ENCODE measurements around the gene WSB1. TPM values are rescaled to one million over a fixed set of nuclear protein-coding genes. Genes with fewer than 3 reads are reported as not detected.

Gene WSB1
- total and polyA plus RNA-seq, 9 of the 15 experiments (the other 6 are each of a cell fraction or from before 2014, with no cell fraction given), result 22.8 to 229 (median 81.1) TPM

- Histone ChIP-seq H4K20me1 (replicated peaks; ENCODE audit: control insufficient read depth, insufficient read depth, low read length) (no peaks in the 10 kb centered on the region), H3K79me2 (ENCODE audit: control insufficient read depth, insufficient read depth, low read length) (no peaks in the 10 kb centered on the region), H3K9me1 (ENCODE audit: control insufficient read depth, insufficient read depth, low read length) (no peaks in the 10 kb centered on the region), H3K27ac (ENCODE audit: extremely low read depth, low read depth, low read length) (no peak overlapping the region), H3K27me3 (ENCODE audit: control insufficient read depth in 2 of 2, insufficient read depth in 2 of 2, low read length in 2 of 2) (no peaks in the 10 kb centered on the region), H2AFZ (ENCODE audit: low read depth, low read length) (no peak overlapping the region), H3K9me3 (replicated peaks; ENCODE audit: control insufficient read depth, insufficient read depth, low read depth, low read length) (no peaks in the 10 kb centered on the region), H3K4me3 (no peak overlapping the region), H3K4me2 (ENCODE audit: insufficient read depth, low read length) (no peak overlapping the region), H3K9ac (ENCODE audit: insufficient read depth in 1 of 2, low read depth in 2 of 2, low read length in 2 of 2) (no peak overlapping the region), H3K4me1 (replicated peaks in 1 of 2; ENCODE audit: control insufficient read depth in 2 of 2, insufficient read depth in 2 of 2, low read length in 2 of 2) (peaks cover 13 to 22% of the 10 kb centered on the region in 2 experiments; a peak in 4 of 5 replicates), H3K36me3 (ENCODE audit: control insufficient read depth, insufficient read depth, low read length) (no peaks in the 10 kb centered on the region; the same call in 2 of the 3 replicates)
- ChIA-PET CTCF (ENCODE audit: low intra/inter-chr PET ratio) (no interaction called here), POLR2A (interaction anchor here (0.6 to 2.2 kb wide), 4 partner anchors 11 to 237 kb away, joined by 3 to 19 read pairs (median 4); partner anchors contain the start of gene WSB1)
- FAIRE-seq (no peak), DNase-seq (ENCODE audit: extremely low read depth in 1 of 4, low spot score in 3 of 4) (no peak), ATAC-seq (no peak)
- intact Hi-C loops (cut with micrococcal nuclease), result no loop called here
- no TSS peak for BruUV-seq (replicated peaks)
- WGBS (ENCODE audit: insufficient coverage, low coverage, missing lambda C conversion rate), result 40% methylated on average over 4 of the region's 4 CpGs
- in situ Hi-C loops (cut with MboI), result no loop called here
- TF ChIP-seq RFX1 (IDR thresholded peaks at IDR 0.05) (no peak), ZNF444 (CRISPR knock-in tag; IDR thresholded peaks at IDR 0.05) (no peak), CREB1 (IDR thresholded peaks at IDR 0.05) (no peak), CREB1 (CRISPR knock-in tag; IDR thresholded peaks at IDR 0.05) (no peak), RCOR1 (IDR thresholded peaks at IDR 0.05; ENCODE audit: borderline replicate concordance in 1 of 2, low read depth in 2 of 2, low read length in 2 of 2) (no peak), PKNOX1 (IDR thresholded peaks at IDR 0.05) (no peak), SMC3 (conservative IDR thresholded peaks at IDR 0.05; ENCODE audit: insufficient read depth, low read depth, low read length) (no peak), ZZZ3 (IDR thresholded peaks at IDR 0.05) (no peak), RUNX1 (IDR thresholded peaks at IDR 0.05; ENCODE audit: low read depth) (no peak), ZNF518B (CRISPR knock-in tag; IDR thresholded peaks at IDR 0.05) (no peak), ZNF609 (CRISPR knock-in tag; IDR thresholded peaks at IDR 0.05; ENCODE audit: borderline replicate concordance) (no peak), ZNF655 (CRISPR knock-in tag; IDR thresholded peaks at IDR 0.05) (no peak), ZNF766 (CRISPR knock-in tag; conservative IDR thresholded peaks at IDR 0.05) (no peak)
Measured at GRCh38 chr17:27327871-27328270, 34.0 kb downstream of the WSB1 start.
